ENCODE measurements around the gene ZNF385B. TPM values are rescaled to one million over a fixed set of nuclear protein-coding genes. Genes with fewer than 3 reads are reported as not detected.

Gene ZNF385B
- total RNA-seq, 2 donors from 2014 or later = under 0.01 TPM; not detected in 1

GRCh38 chr2:179574061-179574519 is 287.3 kb downstream of the ZNF385B start:
- ATAC-seq (no peak), DNase-seq (no peak)
- no peaks in the 10 kb centered on the region for H3K27me3 ChIP-seq
- intact Hi-C loops (cut with DNase I) = no loop called here
- peaks cover 24% of the 10 kb centered on the region for H3K4me1 ChIP-seq
- TF ChIP-seq CTCF (IDR thresholded peaks at IDR 0.05) (no peak), POLR2A (IDR thresholded peaks at IDR 0.05) (no peak)
- no peaks in the 10 kb centered on the region for H3K36me3 ChIP-seq (replicated peaks in 1 of 2; ENCODE audit: insufficient read depth in 1 of 2, low read depth in 2 of 2)
- H3K27ac ChIP-seq = no peak overlapping the region
- no peaks in the 10 kb centered on the region for H3K9me3 ChIP-seq
- no peak overlapping the region for H3K4me3 ChIP-seq
- WGBS, 2 donors = 33 to 44% methylated on average over 3 of the region's 3 CpGs

GRCh38 chr2:179572544-179572943 is 288.9 kb downstream of the ZNF385B start:
- no peak overlapping the region for H3K27ac ChIP-seq
- 81 to 85% methylated on average over 2 of the region's 2 CpGs for WGBS, 2 donors
- no peak for ATAC-seq

DNA sequence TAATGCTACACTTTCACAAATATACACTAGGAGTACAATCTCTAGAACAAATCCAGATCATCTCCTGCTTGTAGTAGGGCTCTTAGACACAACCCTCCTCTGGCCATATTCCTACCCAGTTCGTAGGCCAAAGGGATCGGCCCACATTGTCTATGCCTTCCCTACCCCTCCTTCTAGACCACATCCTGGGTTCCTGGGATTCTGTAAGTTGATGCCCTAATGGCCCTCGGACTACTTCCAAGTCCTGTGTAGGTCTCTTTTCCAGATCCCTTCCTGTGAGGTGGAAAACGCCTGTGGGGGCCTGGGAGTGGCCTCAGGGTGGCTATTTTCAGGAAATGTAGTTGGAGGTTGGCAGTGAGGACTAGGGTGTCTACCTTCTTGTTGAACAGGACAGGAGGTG is 289.7 kb downstream of the ZNF385B start:
- intact Hi-C loops (cut with DNase I) = no loop called here
- peaks cover 11% of the 10 kb centered on the region for H3K4me1 ChIP-seq
- 92 to 97% methylated on average over 4 of the region's 4 CpGs for WGBS, 2 donors
- no peak for TF ChIP-seq CTCF (IDR thresholded peaks at IDR 0.05)
- TF ChIP-seq POLR2A (IDR thresholded peaks at IDR 0.05) = no peak
- H3K9me3 ChIP-seq = no peaks in the 10 kb centered on the region
- no peaks in the 10 kb centered on the region for H3K36me3 ChIP-seq (replicated peaks in 1 of 2; ENCODE audit: insufficient read depth in 1 of 2, low read depth in 2 of 2)
- ATAC-seq (no peak), DNase-seq (no peak)
- no peaks in the 10 kb centered on the region for H3K27me3 ChIP-seq
- no peak overlapping the region for H3K27ac ChIP-seq
- H3K4me3 ChIP-seq = no peak overlapping the region

More at GRCh38 chr2:179572544-179572943, 288.9 kb downstream of the ZNF385B start:
- Histone ChIP-seq H3K4me1 (peaks cover 11% of the 10 kb centered on the region), H3K36me3 (replicated peaks in 1 of 2; ENCODE audit: insufficient read depth in 1 of 2, low read depth in 2 of 2) (no peaks in the 10 kb centered on the region), H3K4me3 (no peak overlapping the region), H3K27me3 (no peaks in the 10 kb centered on the region), H3K9me3 (no peaks in the 10 kb centered on the region)
- no peak for DNase-seq
- intact Hi-C loops (cut with DNase I) = no loop called here
- TF ChIP-seq CTCF (IDR thresholded peaks at IDR 0.05) = no peak

DNA sequence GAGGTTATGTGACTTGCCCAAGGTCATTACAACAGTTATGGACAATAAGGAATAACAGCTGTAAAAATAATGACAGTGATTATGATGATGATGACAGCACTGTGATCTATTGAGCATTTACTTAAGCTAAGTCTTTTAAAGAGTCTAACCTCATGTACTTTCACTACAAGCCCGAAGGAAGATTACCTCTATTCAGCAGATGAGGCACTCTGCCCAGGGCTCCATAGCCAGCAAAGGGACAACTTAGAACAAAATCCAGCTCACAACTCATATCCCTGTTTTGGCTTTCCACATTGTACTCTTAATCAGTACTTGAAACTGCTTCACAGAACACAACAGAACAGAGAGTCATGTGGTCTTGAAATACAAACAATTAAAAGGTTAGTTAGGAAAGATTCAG is 290.2 kb downstream of the ZNF385B start:
- Histone ChIP-seq H3K27me3 (no peaks in the 10 kb centered on the region), H3K27ac (no peak overlapping the region), H3K9me3 (no peaks in the 10 kb centered on the region), H3K4me1 (peaks cover 11% of the 10 kb centered on the region), H3K36me3 (replicated peaks in 1 of 2; ENCODE audit: insufficient read depth in 1 of 2, low read depth in 2 of 2) (no peaks in the 10 kb centered on the region), H3K4me3 (no peak overlapping the region)
- ATAC-seq (no peak), DNase-seq (no peak)
- TF ChIP-seq CTCF (IDR thresholded peaks at IDR 0.05) (no peak), POLR2A (IDR thresholded peaks at IDR 0.05) (no peak)
- intact Hi-C loops (cut with DNase I) = no loop called here
- 90 to 95% methylated on average over 1 of the region's 1 CpG for WGBS, 2 donors

GRCh38 chr2:179569831-179570233 is 291.6 kb downstream of the ZNF385B start:
- intact Hi-C loops (cut with DNase I) = no loop called here
- no peak overlapping the region for H3K4me3 ChIP-seq
- TF ChIP-seq CTCF (IDR thresholded peaks at IDR 0.05) (no peak), POLR2A (IDR thresholded peaks at IDR 0.05) (no peak)
- no peaks in the 10 kb centered on the region for H3K36me3 ChIP-seq (replicated peaks in 1 of 2; ENCODE audit: insufficient read depth in 1 of 2, low read depth in 2 of 2)
- no peak overlapping the region for H3K27ac ChIP-seq
- 79 to 86% methylated on average over 1 of the region's 1 CpG for WGBS, 2 donors
- DNase-seq (no peak), ATAC-seq (no peak)
- H3K27me3 ChIP-seq = no peaks in the 10 kb centered on the region
- no peaks in the 10 kb centered on the region for H3K9me3 ChIP-seq
- H3K4me1 ChIP-seq = peaks cover 11% of the 10 kb centered on the region

All from body of pancreas (tissue), 4 donors.